Hippocampal formation (tissue), 2 donors: ENCODE measurements around the gene MYRFL.
A peak's percentile ranks its signal among the peaks of the same experiment; 100 is the strongest.

Experiments
- DNase-seq, 2 donors: peaks; one replicate each; lab custom pipeline; 2025; lab: John Stamatoyannopoulos, UW

The MYRFL gene

GRCh38 chr12:69932154-69932553, 107.1 kb downstream of the MYRFL start:
- DNase-seq = no peak

GRCh38 chr12:69932676-69933552, 107.9 kb downstream of the MYRFL start:
- DNase-seq = no peak

- DNase-seq = no peak
Observed at GRCh38 chr12:69934011-69934410, 109.0 kb downstream of the MYRFL start.

- peak in 1 of 2 donors; percentile 6 for DNase-seq
Observed at GRCh38 chr12:69935651-69936100, 110.6 kb downstream of the MYRFL start.

GRCh38 chr12:69936214-69936731, 111.2 kb downstream of the MYRFL start:
- DNase-seq = no peak

GRCh38 chr12:69936766-69937165, 111.7 kb downstream of the MYRFL start:
- DNase-seq = no peak

GRCh38 chr12:69947123-69947522, 122.1 kb downstream of the MYRFL start:
- DNase-seq = no peak

GRCh38 chr12:69947897-69948296, 122.9 kb downstream of the MYRFL start:
- DNase-seq = no peak

GRCh38 chr12:69948851-69949250, 123.8 kb downstream of the MYRFL start:
- DNase-seq = no peak

- DNase-seq = no peak
Observed at GRCh38 chr12:69949311-69950002, 124.4 kb downstream of the MYRFL start.

GRCh38 chr12:69951108-69951507, 126.1 kb downstream of the MYRFL start:
- DNase-seq = no peak

- no peak for DNase-seq
Observed at GRCh38 chr12:69952890-69953289, 127.9 kb downstream of the MYRFL start.

- DNase-seq = no peak
Observed at GRCh38 chr12:69961246-69961645, 136.2 kb downstream of the MYRFL start.

- DNase-seq = peak in 1 of 2 donors; percentile 19
Observed at GRCh38 chr12:69966409-69966808, 141.4 kb downstream of the MYRFL start.

- no peak for DNase-seq
Observed at GRCh38 chr12:69966839-69967238, 141.8 kb downstream of the MYRFL start.

- no peak for DNase-seq
Observed at GRCh38 chr12:69969011-69969410, 144.0 kb downstream of the MYRFL start.

GRCh38 chr12:69972136-69972535, 147.1 kb downstream of the MYRFL start:
- DNase-seq = no peak

GRCh38 chr12:69978020-69978419, 153.0 kb downstream of the MYRFL start:
- DNase-seq = no peak

- DNase-seq = no peak
Observed at GRCh38 chr12:69981881-69982475, 157.0 kb downstream of the MYRFL start.

GRCh38 chr12:69984241-69984640, 159.2 kb downstream of the MYRFL start:
- no peak for DNase-seq

GRCh38 chr12:69985656-69986055, 160.6 kb downstream of the MYRFL start:
- DNase-seq = no peak

- no peak for DNase-seq
Observed at GRCh38 chr12:69986114-69986513, 161.1 kb downstream of the MYRFL start.
